Mononuclear cell (primary cell): ENCODE data around the gene TMEM74B. TPM values are rescaled to one million over a fixed set of nuclear protein-coding genes. Genes with fewer than 3 reads are reported as not detected.

Source experiments
- H3K27me3 ChIP-seq: 2 replicates; pipeline ENCODE4 v1.6.0; 2011; ENCODE audit warnings: low read length, control low read depth; ENCODE audit not compliant: insufficient read depth
- H3K4me1 ChIP-seq: 2 replicates; pipeline ENCODE4 v1.5.1; 2011; ENCODE audit warnings: mild to moderate bottlenecking, low read length, control low read depth; ENCODE audit not compliant: insufficient read depth
- H3K4me3 ChIP-seq: 2 replicates; pipeline ENCODE4 v1.5.1; 2011; ENCODE audit warnings: mild to moderate bottlenecking, low read length, moderate library complexity
- H3K9me3 ChIP-seq: 2 replicates; pipeline ENCODE4 v1.5.1; 2011; ENCODE audit warnings: low read depth, mild to moderate bottlenecking, control low read depth, low read length
- total RNA-seq: library from RNA; depleted of rRNA; stranded (reverse); fragments of >200 nt; gene quantifications from one replicate; pipeline ENCODE4 v1.2.3, GENCODE V29; 2012

Gene TMEM74B
- total RNA-seq, 1 donor: not detected

DNA sequence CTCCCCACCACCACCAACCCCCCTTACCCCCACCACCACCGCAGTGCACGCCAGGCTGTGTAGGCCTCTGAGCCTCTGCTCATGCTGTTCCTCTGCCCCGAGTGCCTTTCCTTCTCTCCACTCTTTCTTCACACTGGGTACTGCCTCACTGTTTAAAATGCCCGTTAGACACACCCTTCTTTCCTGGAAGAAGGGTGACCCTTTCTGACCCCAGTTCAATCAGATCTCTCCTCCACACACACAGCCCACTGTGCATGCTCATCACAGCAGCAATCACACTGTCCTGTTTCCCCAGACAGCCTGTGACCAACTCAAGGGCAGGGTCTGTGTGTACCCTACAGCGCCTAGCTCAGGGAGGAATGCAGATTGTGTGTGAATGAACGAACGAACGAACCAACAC lies 10.0 kb downstream of the TMEM74B start:
- Histone ChIP-seq H3K9me3 (no peaks in the 10 kb centered on the region), H3K27me3 (no peaks in the 10 kb centered on the region), H3K4me3 (no peak overlapping the region), H3K4me1 (no peaks in the 10 kb centered on the region)

GRCh38 chr20:1173698-1174097 lies 11.1 kb downstream of the TMEM74B start:
- no peaks in the 10 kb centered on the region for H3K9me3 ChIP-seq
- no peaks in the 10 kb centered on the region for H3K4me1 ChIP-seq
- no peak overlapping the region for H3K4me3 ChIP-seq
- no peaks in the 10 kb centered on the region for H3K27me3 ChIP-seq

- H3K4me1 ChIP-seq: no peaks in the 10 kb centered on the region
- no peaks in the 10 kb centered on the region for H3K9me3 ChIP-seq
- H3K4me3 ChIP-seq: no peak overlapping the region
- no peaks in the 10 kb centered on the region for H3K27me3 ChIP-seq
Measured at GRCh38 chr20:1171461-1172093, 13.2 kb downstream of the TMEM74B start.

DNA sequence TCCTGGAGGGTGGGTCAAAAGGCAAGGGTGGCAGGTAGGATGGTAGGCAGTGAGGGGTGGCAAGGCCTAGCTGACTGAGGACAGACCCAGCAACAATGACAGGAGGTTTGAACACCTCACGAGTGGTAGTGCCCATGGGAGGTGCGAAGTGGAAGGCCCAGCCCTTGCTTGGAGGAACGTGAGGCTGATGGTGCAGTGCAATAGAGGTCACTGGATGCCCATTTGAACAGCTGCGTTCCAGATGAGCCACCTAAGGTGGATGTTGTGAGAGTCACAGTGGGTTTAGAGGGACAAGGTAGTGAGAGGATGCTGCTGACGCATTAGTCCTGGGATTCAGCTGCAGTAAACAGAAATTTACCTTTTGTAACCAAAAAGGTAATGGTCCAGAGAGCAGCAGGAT lies 15.6 kb downstream of the TMEM74B start:
- Histone ChIP-seq H3K27me3 (no peaks in the 10 kb centered on the region), H3K4me1 (no peaks in the 10 kb centered on the region), H3K4me3 (no peak overlapping the region), H3K9me3 (no peaks in the 10 kb centered on the region)

DNA sequence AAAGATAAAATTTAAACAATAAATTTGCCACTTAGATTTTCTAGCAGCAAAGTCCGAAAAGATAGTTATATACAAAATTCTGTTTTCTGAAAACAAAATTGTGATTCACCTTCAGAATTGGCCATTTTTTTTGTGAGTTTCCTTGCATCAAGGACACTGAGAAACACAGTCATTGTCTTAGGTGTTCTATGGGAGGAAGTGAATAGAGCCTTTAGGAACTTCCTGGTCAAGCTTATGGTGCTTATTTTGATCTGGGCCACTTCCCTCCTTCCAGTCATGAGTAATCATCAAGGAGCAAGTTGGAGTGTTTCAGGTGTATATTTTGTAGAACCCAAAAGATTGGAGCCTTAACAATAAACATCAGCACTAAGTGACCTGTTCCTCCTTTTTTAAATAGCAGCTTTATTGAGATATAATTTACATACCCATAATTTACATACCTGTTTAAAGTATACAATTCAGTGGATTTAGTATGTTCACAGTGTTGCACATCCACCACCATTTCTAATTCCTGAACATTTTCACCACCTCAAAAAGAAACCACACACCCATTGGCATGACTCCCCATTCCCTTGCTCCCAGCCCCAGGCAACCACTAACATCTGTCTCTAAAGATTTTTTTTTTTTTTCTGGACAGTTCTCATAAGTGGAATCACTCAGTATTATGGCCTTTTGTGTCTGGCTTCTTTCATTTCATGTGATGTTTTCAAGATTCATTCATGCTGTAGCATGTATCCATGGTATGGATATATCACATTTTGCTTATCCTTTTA lies 17.6 kb downstream of the TMEM74B start:
- no peaks in the 10 kb centered on the region for H3K9me3 ChIP-seq
- no peaks in the 10 kb centered on the region for H3K4me1 ChIP-seq
- H3K4me3 ChIP-seq: no peak overlapping the region
- no peaks in the 10 kb centered on the region for H3K27me3 ChIP-seq

GRCh38 chr20:1165941-1166340 lies 18.8 kb downstream of the TMEM74B start:
- H3K4me1 ChIP-seq: no peaks in the 10 kb centered on the region
- H3K27me3 ChIP-seq: no peaks in the 10 kb centered on the region
- H3K9me3 ChIP-seq: no peaks in the 10 kb centered on the region
- no peak overlapping the region for H3K4me3 ChIP-seq

DNA sequence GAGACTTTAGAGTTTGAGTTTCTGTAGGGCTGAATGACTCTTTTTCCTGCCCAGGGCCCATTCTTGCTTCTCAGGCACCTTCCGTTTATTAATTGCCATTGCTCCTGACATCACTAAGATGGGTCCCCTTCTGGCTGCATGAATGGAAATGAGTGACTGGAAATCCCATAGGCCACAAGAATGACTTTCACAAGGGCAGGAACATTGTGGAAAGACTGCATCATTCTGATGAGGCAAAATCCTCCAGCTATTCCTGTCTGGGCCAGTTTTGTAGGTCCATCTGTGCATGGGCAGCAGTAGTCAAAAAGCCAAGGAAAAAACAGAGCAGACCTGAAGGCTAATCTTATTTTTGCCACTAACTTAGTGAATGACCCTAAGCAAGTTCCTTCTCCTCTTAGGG lies 19.3 kb downstream of the TMEM74B start:
- Histone ChIP-seq H3K4me1 (no peaks in the 10 kb centered on the region), H3K4me3 (no peak overlapping the region), H3K27me3 (no peaks in the 10 kb centered on the region), H3K9me3 (no peaks in the 10 kb centered on the region)

- no peak overlapping the region for H3K4me3 ChIP-seq
- no peaks in the 10 kb centered on the region for H3K9me3 ChIP-seq
- no peaks in the 10 kb centered on the region for H3K4me1 ChIP-seq
- no peaks in the 10 kb centered on the region for H3K27me3 ChIP-seq
Measured at GRCh38 chr20:1164871-1165270, 19.9 kb downstream of the TMEM74B start.

- Histone ChIP-seq H3K27me3 (no peaks in the 10 kb centered on the region), H3K4me3 (no peak overlapping the region), H3K9me3 (no peaks in the 10 kb centered on the region), H3K4me1 (no peaks in the 10 kb centered on the region)
Measured at GRCh38 chr20:1163653-1164052, 21.1 kb downstream of the TMEM74B start.

GRCh38 chr20:1163105-1163504 lies 21.7 kb downstream of the TMEM74B start:
- H3K4me3 ChIP-seq: no peak overlapping the region
- no peaks in the 10 kb centered on the region for H3K4me1 ChIP-seq
- no peaks in the 10 kb centered on the region for H3K27me3 ChIP-seq
- no peaks in the 10 kb centered on the region for H3K9me3 ChIP-seq

- no peaks in the 10 kb centered on the region for H3K4me1 ChIP-seq
Measured at GRCh38 chr20:1160991-1161390, 23.8 kb downstream of the TMEM74B start.

DNA sequence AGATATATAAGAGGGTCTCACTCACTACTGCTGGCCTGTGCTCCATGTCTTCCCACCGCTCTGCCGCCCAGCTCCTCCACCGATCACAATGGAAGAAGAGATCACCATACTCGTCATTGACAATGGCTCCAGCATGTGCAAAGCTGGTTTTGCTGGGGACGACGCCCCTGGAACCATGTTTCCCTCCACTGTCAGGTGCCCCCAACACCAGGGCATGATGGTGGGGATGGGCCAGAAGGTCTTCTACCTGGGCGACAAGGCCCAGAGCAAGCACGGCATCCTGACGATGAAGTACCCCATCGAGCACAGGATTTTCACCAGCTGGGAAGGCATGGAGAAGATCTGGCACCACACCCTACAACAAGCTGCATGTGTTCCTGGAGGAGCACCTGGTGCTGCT lies 24.3 kb downstream of the TMEM74B start:
- Histone ChIP-seq H3K27me3 (no peaks in the 10 kb centered on the region), H3K4me1 (no peaks in the 10 kb centered on the region), H3K9me3 (no peaks in the 10 kb centered on the region), H3K4me3 (no peak overlapping the region)

More at GRCh38 chr20:1160991-1161390, 23.8 kb downstream of the TMEM74B start:
- no peaks in the 10 kb centered on the region for H3K27me3 ChIP-seq
- H3K9me3 ChIP-seq: no peaks in the 10 kb centered on the region
- no peak overlapping the region for H3K4me3 ChIP-seq

DNA sequence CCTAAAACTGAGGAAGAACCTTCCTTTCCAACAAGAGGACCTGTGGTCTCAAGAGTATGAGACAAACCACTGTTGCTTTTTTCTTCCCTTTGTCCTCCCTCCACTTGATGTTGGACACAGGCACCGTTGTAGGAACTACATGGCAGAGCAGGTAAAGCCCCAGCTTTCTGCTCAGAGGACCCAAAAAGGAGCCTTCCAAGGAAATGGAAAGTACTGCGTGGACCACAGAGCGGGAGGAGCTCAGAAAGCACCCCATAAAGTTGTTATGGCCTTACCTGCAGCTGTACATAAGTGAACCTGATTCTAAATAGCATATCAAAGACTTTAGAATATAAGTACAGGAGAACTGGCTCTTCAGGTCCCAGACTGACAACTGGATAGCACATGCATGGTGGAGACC lies 29.4 kb downstream of the TMEM74B start:
- Histone ChIP-seq H3K9me3 (no peaks in the 10 kb centered on the region), H3K4me3 (no peak overlapping the region)

GRCh38 chr20:1154691-1155090 lies 30.1 kb downstream of the TMEM74B start:
- Histone ChIP-seq H3K27me3 (no peaks in the 10 kb centered on the region), H3K9me3 (no peaks in the 10 kb centered on the region), H3K4me3 (no peak overlapping the region), H3K4me1 (no peaks in the 10 kb centered on the region)

More for the DNA sequence above, 29.4 kb downstream of the TMEM74B start:
- H3K4me1 ChIP-seq: no peaks in the 10 kb centered on the region
- H3K27me3 ChIP-seq: no peaks in the 10 kb centered on the region

DNA sequence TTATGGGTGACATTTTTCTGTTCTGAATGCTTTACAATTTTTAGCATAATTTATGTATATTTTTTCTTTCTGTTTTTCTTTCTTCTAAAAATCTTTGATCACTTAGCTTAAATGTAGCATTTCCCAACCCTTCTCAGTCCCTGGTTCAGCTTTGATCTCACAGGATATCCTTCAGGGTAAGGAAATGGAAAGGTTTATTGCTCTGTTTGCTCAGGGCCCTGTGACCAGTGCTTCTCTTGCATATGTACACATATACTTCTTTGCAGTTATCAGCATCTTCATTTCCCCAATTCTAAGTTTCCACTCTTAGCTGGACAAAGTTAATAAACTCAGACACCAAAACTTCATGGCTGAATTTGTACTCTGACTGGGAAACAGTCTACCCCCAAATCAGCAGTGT lies 30.6 kb downstream of the TMEM74B start:
- Histone ChIP-seq H3K27me3 (no peaks in the 10 kb centered on the region), H3K4me1 (no peaks in the 10 kb centered on the region), H3K4me3 (no peak overlapping the region)

GRCh38 chr20:1150968-1151367 lies 33.8 kb downstream of the TMEM74B start:
- Histone ChIP-seq H3K9me3 (no peaks in the 10 kb centered on the region), H3K27me3 (no peaks in the 10 kb centered on the region), H3K4me1 (no peaks in the 10 kb centered on the region), H3K4me3 (no peak overlapping the region)

More for the DNA sequence above, 30.6 kb downstream of the TMEM74B start:
- no peaks in the 10 kb centered on the region for H3K9me3 ChIP-seq
